Mammary epithelial cell (primary cell): ENCODE data around the gene TMEM175.

Source experiments
- EZH2 ChIP-seq: IDR thresholded peaks from 2 replicates; pipeline ENCODE4 v1.6.1; 2012; ENCODE audit warnings: low read length, inconsistent platforms, borderline replicate concordance
- TF ChIP-seq, protein P1 (sequence below), 2 donors: IDR thresholded peaks in 1 of 2; conservative IDR thresholded peaks in 1 of 2; 2 replicates each; pipeline ENCODE4 v1.5.1; 2011 to 2012; ENCODE audit warnings: inconsistent platforms in 2 of 2, low read length in 2 of 2, mild to moderate bottlenecking in 2 of 2, control low read depth in 1 of 2, low read depth in 1 of 2; ENCODE audit not compliant: insufficient read depth in 1 of 2; ENCODE audit errors: extremely low read depth in 1 of 2

DNA sequence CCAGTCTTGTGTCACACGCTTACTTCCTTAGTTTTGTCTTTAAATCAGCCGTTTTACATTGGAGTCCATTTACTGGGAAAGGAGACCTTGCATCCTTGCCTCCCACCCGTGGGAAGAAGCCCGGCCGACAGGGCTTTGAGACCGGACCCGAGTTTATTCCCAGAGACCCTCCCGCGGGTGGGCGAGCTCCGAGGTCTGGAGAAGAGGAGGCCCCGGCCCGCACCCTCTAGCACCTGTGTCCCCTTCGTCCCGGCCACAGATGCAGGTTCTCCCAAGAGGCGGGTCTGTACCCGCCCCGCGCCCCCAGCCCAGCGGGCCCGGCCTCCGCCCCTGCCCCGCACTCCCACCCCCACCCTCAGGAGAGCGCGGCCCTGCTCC, 64.7 kb downstream of the TMEM175 start:
- TF ChIP-seq, protein P1, sequence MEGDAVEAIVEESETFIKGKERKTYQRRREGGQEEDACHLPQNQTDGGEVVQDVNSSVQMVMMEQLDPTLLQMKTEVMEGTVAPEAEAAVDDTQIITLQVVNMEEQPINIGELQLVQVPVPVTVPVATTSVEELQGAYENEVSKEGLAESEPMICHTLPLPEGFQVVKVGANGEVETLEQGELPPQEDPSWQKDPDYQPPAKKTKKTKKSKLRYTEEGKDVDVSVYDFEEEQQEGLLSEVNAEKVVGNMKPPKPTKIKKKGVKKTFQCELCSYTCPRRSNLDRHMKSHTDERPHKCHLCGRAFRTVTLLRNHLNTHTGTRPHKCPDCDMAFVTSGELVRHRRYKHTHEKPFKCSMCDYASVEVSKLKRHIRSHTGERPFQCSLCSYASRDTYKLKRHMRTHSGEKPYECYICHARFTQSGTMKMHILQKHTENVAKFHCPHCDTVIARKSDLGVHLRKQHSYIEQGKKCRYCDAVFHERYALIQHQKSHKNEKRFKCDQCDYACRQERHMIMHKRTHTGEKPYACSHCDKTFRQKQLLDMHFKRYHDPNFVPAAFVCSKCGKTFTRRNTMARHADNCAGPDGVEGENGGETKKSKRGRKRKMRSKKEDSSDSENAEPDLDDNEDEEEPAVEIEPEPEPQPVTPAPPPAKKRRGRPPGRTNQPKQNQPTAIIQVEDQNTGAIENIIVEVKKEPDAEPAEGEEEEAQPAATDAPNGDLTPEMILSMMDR (conservative IDR thresholded peaks at IDR 0.05 in 1 of 2, IDR thresholded peaks at IDR 0.05 in 1 of 2; ENCODE audit: extremely low read depth in 1 of 2, insufficient read depth in 1 of 2, low read depth in 1 of 2, low read length in 2 of 2) = no peak
- TF ChIP-seq EZH2 = no peak
